ENCODE measurements around the gene HOXA11. TPM values are rescaled to one million over a fixed set of nuclear protein-coding genes. Genes with fewer than 3 reads are reported as not detected.

The HOXA11 gene
- total and polyA plus RNA-seq, 10 of the 15 experiments (the other 5 are each of a cell fraction or from before 2014, with no cell fraction given) = not detected

GRCh38 chr7:27156916-27157701 lies 27.9 kb downstream of the HOXA11 start:
- H3K4me1 ChIP-seq (ENCODE audit: control insufficient read depth, insufficient read depth, low read length) = no peaks in the 10 kb centered on the region
- no peak overlapping the region for H3K4me2 ChIP-seq (ENCODE audit: control insufficient read depth, insufficient read depth)
- no peaks in the 10 kb centered on the region; the same call in 2 of the 3 replicates for H3K9me3 ChIP-seq (replicated peaks; ENCODE audit: control insufficient read depth, insufficient read depth, low read length)
- H3K27me3 ChIP-seq (replicated peaks in 1 of 2; ENCODE audit: control insufficient read depth in 2 of 2, insufficient read depth in 2 of 2, low read length in 1 of 2) = peaks cover 23 to 53% of the 10 kb centered on the region in 2 experiments
- no peak overlapping the region for H2AFZ ChIP-seq (ENCODE audit: control insufficient read depth, low read depth, low read length)
- RAD21 ChIA-PET (ENCODE audit: unreplicated experiment) = no interaction called here
- WGBS (ENCODE audit: insufficient coverage, insufficient replicate concordance, low lambda C conversion rate, missing lambda C conversion rate) = 24% methylated on average over 24 of the region's 30 CpGs
- intact Hi-C loops (cut with micrococcal nuclease; ENCODE audit: unreplicated experiment) (no loop called here), in situ Hi-C loops (cut with MboI) (loop anchor here (5.0 to 25.0 kb wide), 3 partner anchors 790 to 1295 kb away; no protein-coding TSS in a partner anchor)
- no peaks in the 10 kb centered on the region for H4K20me1 ChIP-seq (ENCODE audit: control insufficient read depth, insufficient read depth)
- H3K36me3 ChIP-seq (ENCODE audit: control insufficient read depth in 2 of 2, insufficient read depth in 2 of 2, low read length in 1 of 2) = no peaks in the 10 kb centered on the region
- no peak overlapping the region for H3K27ac ChIP-seq (ENCODE audit: control insufficient read depth, insufficient read depth)
- no peak overlapping the region for H3K4me3 ChIP-seq
- CTCF ChIA-PET = interaction anchor here (0.8 to 3.1 kb wide), 4 partner anchors 302 to 474 kb away, joined by 3 to 21 read pairs (median 3); no protein-coding TSS in a partner anchor
- no peak overlapping the region for H3K9ac ChIP-seq (ENCODE audit: control insufficient read depth, insufficient read depth, low read length)
- no TSS peak for BruUV-seq (replicated peaks)
- DNase-seq (ENCODE audit: low read depth, low spot score) = no peak
- TF ChIP-seq CHD4 (IDR thresholded peaks at IDR 0.05) (no peak), SIN3A (IDR thresholded peaks at IDR 0.05; ENCODE audit: low read depth, low read length) (no peak)
- FAIRE-seq = no peak
- POLR2A ChIA-PET = no interaction called here
- H3K79me2 ChIP-seq (ENCODE audit: control insufficient read depth, insufficient read depth, low read length) = no peaks in the 10 kb centered on the region
- SMC1A ChIA-PET (ENCODE audit: uncharacterized antibody, unreplicated experiment) = interaction anchor here (0.6 to 1.0 kb wide), 2 partner anchors 301 to 646 kb away, joined by 3 read pairs; no protein-coding TSS in a partner anchor
- no peak for ATAC-seq

- no peak within 1 kb of the TSS for H3K4me3 ChIP-seq
- ATAC-seq = no peak
- POLR2A ChIA-PET = no interaction called here
- WGBS (ENCODE audit: insufficient coverage, insufficient replicate concordance, low lambda C conversion rate, missing lambda C conversion rate) = 11% methylated on average over 30 of the region's 33 CpGs
- no peaks in the 10 kb centered on the region for H3K36me3 ChIP-seq (ENCODE audit: control insufficient read depth in 2 of 2, insufficient read depth in 2 of 2, low read length in 1 of 2)
- no peak within 1 kb of the TSS for H3K27ac ChIP-seq (ENCODE audit: control insufficient read depth, insufficient read depth)
- no peak for DNase-seq (ENCODE audit: low read depth, low spot score)
- FAIRE-seq = no peak
- no peak within 1 kb of the TSS for H2AFZ ChIP-seq (ENCODE audit: control insufficient read depth, low read depth, low read length)
- H3K9me3 ChIP-seq (replicated peaks; ENCODE audit: control insufficient read depth, insufficient read depth, low read length) = no peaks in the 10 kb centered on the region; the same call in 2 of the 3 replicates
- H3K4me2 ChIP-seq (ENCODE audit: control insufficient read depth, insufficient read depth) = no peak within 1 kb of the TSS; the same call in 1 of the 2 replicates
- BruUV-seq (replicated peaks) = no TSS peak
- peaks cover 22 to 55% of the 10 kb centered on the region in 2 experiments for H3K27me3 ChIP-seq (replicated peaks in 1 of 2; ENCODE audit: control insufficient read depth in 2 of 2, insufficient read depth in 2 of 2, low read length in 1 of 2)
- SMC1A ChIA-PET (ENCODE audit: uncharacterized antibody, unreplicated experiment) = interaction anchor here (1.0 kb wide), 1 partner anchor 301 kb away, joined by 3 read pairs; no protein-coding TSS in a partner anchor
- RAD21 ChIA-PET (ENCODE audit: unreplicated experiment) = no interaction called here
- intact Hi-C loops (cut with micrococcal nuclease; ENCODE audit: unreplicated experiment) = no loop called here
- no peaks in the 10 kb centered on the region for H4K20me1 ChIP-seq (ENCODE audit: control insufficient read depth, insufficient read depth)
- H3K79me2 ChIP-seq (ENCODE audit: control insufficient read depth, insufficient read depth, low read length) = no peaks in the 10 kb centered on the region
- in situ Hi-C loops (cut with MboI) = loop anchor here (5.0 to 25.0 kb wide), 3 partner anchors 789 to 1294 kb away; no protein-coding TSS in a partner anchor
- H3K9ac ChIP-seq (ENCODE audit: control insufficient read depth, insufficient read depth, low read length) = no peak within 1 kb of the TSS
- CTCF ChIA-PET = interaction anchor here (1.0 kb wide), 1 partner anchor 301 kb away, joined by 3 read pairs; no protein-coding TSS in a partner anchor
- H3K4me1 ChIP-seq (ENCODE audit: control insufficient read depth, insufficient read depth, low read length) = no peaks in the 10 kb centered on the region
- TF ChIP-seq POLR2A (IDR thresholded peaks at IDR 0.05; ENCODE audit: low read depth, low read length) = no peak
- peak; percentile 27 for TF ChIP-seq SUZ12 (IDR thresholded peaks at IDR 0.05; ENCODE audit: unreplicated experiment)
- TF ChIP-seq ZNF217 (IDR thresholded peaks at IDR 0.05) = no peak
- no peak for TF ChIP-seq SREBF2 (IDR thresholded peaks at IDR 0.05; ENCODE audit: low read length)
- no peak for TF ChIP-seq NRF1 (conservative IDR thresholded peaks at IDR 0.05; ENCODE audit: low read depth, low read length)
- no peak for TF ChIP-seq SMC3 (IDR thresholded peaks at IDR 0.05; ENCODE audit: borderline replicate concordance, low read length)
- no peak for TF ChIP-seq TARDBP (IDR thresholded peaks at IDR 0.05; ENCODE audit: borderline replicate concordance)
- TF ChIP-seq ASH2L (IDR thresholded peaks at IDR 0.05; ENCODE audit: borderline replicate concordance, low read depth) = no peak
- peak; percentile 63 for TF ChIP-seq USF1 (IDR thresholded peaks at IDR 0.05; ENCODE audit: borderline replicate concordance, extremely low read length, insufficient read depth, low read depth, low read length)
- TF ChIP-seq ZBTB4 (CRISPR knock-in tag; IDR thresholded peaks at IDR 0.05) = no peak
- no peak for TF ChIP-seq CBFB (IDR thresholded peaks at IDR 0.05; ENCODE audit: low read depth)
- no peak for TF ChIP-seq BRCA1 (IDR thresholded peaks at IDR 0.05; ENCODE audit: low read depth, low read length)
Measured at GRCh38 chr7:27156508-27156898, 28.5 kb downstream of the HOXA11 start, which contains the start of gene HOXA7. TSS of gene HOXA7 (minus strand) at chr7:27156675. CDS start at chr7:27156545, 130 bp downstream.
